ENCODE data around the gene CYTH4. TPM values are rescaled to one million over a fixed set of nuclear protein-coding genes. Genes with fewer than 3 reads are reported as not detected.

CYTH4 gene
- total and polyA plus RNA-seq, 2 donors (not counting 3 experiments of a cell fraction or from before 2014, with no cell fraction given) = 0.06 TPM; not detected in 1

DNA sequence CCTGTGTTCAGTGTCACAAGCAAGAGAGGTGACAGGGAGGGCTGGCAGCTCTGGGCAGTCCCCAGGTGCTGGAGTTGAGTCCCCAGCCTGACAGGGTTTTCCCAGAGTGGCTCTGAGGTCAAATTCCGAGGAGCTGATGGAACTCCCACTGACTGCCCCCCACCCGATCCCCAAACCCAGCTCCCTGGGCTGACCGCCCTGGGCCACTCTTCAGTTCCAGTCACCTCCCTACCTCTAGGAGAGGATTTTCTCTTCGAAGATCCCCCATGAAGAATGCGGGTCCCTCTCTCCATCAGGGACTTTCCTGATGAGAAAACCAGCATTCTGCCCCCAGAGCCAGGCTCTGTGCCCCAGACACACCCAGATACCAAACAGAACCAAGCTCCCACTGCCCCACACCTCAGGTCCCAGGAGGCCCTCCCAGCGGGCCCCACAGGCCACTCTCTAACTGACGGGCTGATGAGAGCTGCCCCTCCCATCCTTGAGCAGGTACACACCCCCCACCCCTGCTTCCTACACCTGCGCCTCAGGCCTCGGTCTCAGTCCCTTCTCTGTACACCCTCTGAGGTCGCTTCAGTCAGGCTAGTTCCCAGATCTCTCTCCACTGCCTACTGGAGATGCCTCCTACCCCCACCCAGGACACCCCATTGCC, 26.1 kb upstream of the CYTH4 start:
- Histone ChIP-seq H3K9me1 (replicated peaks; ENCODE audit: control insufficient read depth, extremely low read depth, insufficient read depth, low read length) (no peaks in the 10 kb centered on the region), H3K4me1 (ENCODE audit: control insufficient read depth, extremely low read depth, insufficient read depth, low read length) (peaks cover 40% of the 10 kb centered on the region), H3K9ac (replicated peaks; ENCODE audit: extremely low read depth, insufficient read depth, low read length) (no peak overlapping the region), H3K4me2 (ENCODE audit: insufficient read depth, low read length) (no peak overlapping the region), H3K79me2 (ENCODE audit: control insufficient read depth, insufficient read depth, low read length) (no peaks in the 10 kb centered on the region), H4K20me1 (replicated peaks; ENCODE audit: control insufficient read depth, extremely low read depth, insufficient read depth, low read length) (no peaks in the 10 kb centered on the region), H3K36me3 (ENCODE audit: control insufficient read depth in 2 of 2, extremely low read depth in 1 of 2, insufficient read depth in 2 of 2, low read length in 2 of 2) (no peaks in the 10 kb centered on the region), H3K4me3 (replicated peaks in 1 of 3; ENCODE audit: insufficient read depth in 1 of 3, low read depth in 1 of 3, low read length in 3 of 3) (no peak overlapping the region), H3K27ac (ENCODE audit: insufficient read depth, low read depth, low read length) (peak overlapping the region; percentile 28), H3K9me3 (replicated peaks; ENCODE audit: control insufficient read depth, insufficient read depth, low read length) (no peaks in the 10 kb centered on the region), H3K27me3 (ENCODE audit: control insufficient read depth in 2 of 2, insufficient read depth in 2 of 2, low read length in 2 of 2) (no peaks in the 10 kb centered on the region), H2AFZ (ENCODE audit: low read depth, low read length) (no peak overlapping the region)
- ChIA-PET CTCF (interaction anchor here (1.1 kb wide), 1 partner anchor 12 kb away, joined by 3 read pairs; the partner anchor contains the start of gene RAC2), POLR2A (no interaction called here)
- TF ChIP-seq MYC (IDR thresholded peaks at IDR 0.05; ENCODE audit: low read depth, low read length) = no peak
- TF ChIP-seq EZH2 (IDR thresholded peaks at IDR 0.05; ENCODE audit: borderline replicate concordance, low read depth, low read length, severe bottlenecking) = no peak
- TF ChIP-seq GATA2 (IDR thresholded peaks at IDR 0.05; ENCODE audit: insufficient read depth, insufficient read length, low read depth, low read length) = no peak
- TF ChIP-seq, protein P1, sequence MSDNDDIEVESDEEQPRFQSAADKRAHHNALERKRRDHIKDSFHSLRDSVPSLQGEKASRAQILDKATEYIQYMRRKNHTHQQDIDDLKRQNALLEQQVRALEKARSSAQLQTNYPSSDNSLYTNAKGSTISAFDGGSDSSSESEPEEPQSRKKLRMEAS (IDR thresholded peaks at IDR 0.05; ENCODE audit: insufficient read depth, insufficient read length) = no peak
- no peak for TF ChIP-seq FOS (IDR thresholded peaks at IDR 0.05; ENCODE audit: borderline replicate concordance, insufficient read depth, low read length)
- no peak for TF ChIP-seq POLR2A (IDR thresholded peaks at IDR 0.05; ENCODE audit: low read depth, low read length)
- TF ChIP-seq, protein P2, sequence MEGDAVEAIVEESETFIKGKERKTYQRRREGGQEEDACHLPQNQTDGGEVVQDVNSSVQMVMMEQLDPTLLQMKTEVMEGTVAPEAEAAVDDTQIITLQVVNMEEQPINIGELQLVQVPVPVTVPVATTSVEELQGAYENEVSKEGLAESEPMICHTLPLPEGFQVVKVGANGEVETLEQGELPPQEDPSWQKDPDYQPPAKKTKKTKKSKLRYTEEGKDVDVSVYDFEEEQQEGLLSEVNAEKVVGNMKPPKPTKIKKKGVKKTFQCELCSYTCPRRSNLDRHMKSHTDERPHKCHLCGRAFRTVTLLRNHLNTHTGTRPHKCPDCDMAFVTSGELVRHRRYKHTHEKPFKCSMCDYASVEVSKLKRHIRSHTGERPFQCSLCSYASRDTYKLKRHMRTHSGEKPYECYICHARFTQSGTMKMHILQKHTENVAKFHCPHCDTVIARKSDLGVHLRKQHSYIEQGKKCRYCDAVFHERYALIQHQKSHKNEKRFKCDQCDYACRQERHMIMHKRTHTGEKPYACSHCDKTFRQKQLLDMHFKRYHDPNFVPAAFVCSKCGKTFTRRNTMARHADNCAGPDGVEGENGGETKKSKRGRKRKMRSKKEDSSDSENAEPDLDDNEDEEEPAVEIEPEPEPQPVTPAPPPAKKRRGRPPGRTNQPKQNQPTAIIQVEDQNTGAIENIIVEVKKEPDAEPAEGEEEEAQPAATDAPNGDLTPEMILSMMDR (IDR thresholded peaks at IDR 0.05; ENCODE audit: extremely low read depth in 1 of 2, insufficient read depth in 1 of 2, low read depth in 1 of 2, low read length in 2 of 2) = no peak
- no peak for TF ChIP-seq JUN (IDR thresholded peaks at IDR 0.05; ENCODE audit: borderline replicate concordance, insufficient read depth, insufficient read length, low read depth)
- TF ChIP-seq POLR2AphosphoS5 (IDR thresholded peaks at IDR 0.05; ENCODE audit: insufficient read depth, low read depth, low read length) = no peak
- no peak for DNase-seq (ENCODE audit: low read depth, low spot score)
- no TSS peak for BruUV-seq (replicated peaks)
- FAIRE-seq = no peak
- dilution Hi-C loops (cut with MboI; ENCODE audit: extremely low pct_ligation_motif_present, low sequenced_read_pairs) (no loop called here), intact Hi-C loops (cut with micrococcal nuclease) (no loop called here)

All from endothelial cell of umbilical vein (primary cell).